ENCODE measurements around the gene LRPAP1. TPM values are rescaled to one million over a fixed set of nuclear protein-coding genes. Genes with fewer than 3 reads are reported as not detected.

LRPAP1 gene, protein sequence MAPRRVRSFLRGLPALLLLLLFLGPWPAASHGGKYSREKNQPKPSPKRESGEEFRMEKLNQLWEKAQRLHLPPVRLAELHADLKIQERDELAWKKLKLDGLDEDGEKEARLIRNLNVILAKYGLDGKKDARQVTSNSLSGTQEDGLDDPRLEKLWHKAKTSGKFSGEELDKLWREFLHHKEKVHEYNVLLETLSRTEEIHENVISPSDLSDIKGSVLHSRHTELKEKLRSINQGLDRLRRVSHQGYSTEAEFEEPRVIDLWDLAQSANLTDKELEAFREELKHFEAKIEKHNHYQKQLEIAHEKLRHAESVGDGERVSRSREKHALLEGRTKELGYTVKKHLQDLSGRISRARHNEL
- 138 and 175 TPM in 2 replicates for total RNA-seq

DNA sequence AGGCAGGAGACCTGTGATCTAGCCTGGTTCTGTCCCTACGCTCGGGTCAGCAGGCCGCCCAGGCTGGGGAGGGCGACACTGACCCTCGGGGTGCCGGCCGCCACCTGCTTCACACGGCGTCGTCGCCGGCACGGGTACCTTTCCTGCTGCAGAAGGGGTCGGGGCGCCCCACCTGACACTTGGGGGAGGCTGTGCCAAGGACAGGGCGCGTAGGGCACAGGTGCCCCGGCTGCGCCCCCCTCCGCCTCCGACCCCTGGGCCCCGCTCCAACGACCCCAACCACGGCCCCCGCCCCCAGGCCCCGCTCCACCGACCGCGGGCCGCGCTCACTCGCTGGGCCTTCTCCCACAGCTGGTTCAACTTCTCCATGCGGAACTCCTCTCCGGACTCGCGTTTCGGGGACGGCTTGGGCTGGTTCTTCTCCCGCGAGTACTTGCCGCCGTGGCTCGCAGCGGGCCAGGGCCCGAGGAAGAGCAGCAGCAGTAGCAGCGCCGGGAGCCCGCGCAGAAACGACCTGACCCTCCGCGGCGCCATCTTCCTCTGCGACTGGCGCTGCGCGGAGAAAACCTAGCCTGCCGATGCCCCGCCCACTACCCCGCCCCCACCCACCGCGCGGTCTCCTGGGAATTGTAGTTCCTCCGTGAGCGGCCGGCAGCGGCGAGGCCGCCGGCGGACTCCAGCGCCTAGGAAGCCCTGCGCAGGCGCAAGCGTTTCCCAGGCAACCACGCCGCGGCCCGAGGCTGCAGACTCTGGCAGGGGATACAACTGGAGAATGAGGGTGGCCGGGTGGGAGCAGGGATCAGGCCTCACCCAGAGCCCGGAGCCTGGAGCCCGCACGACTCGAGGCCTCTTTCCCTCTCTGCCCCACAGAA lies at the start of gene LRPAP1:
LRPAP1 (minus strand) TSS at position 544 of the 872 bp plus-strand sequence; CDS start at position 534, 10 bp downstream.

DNA sequence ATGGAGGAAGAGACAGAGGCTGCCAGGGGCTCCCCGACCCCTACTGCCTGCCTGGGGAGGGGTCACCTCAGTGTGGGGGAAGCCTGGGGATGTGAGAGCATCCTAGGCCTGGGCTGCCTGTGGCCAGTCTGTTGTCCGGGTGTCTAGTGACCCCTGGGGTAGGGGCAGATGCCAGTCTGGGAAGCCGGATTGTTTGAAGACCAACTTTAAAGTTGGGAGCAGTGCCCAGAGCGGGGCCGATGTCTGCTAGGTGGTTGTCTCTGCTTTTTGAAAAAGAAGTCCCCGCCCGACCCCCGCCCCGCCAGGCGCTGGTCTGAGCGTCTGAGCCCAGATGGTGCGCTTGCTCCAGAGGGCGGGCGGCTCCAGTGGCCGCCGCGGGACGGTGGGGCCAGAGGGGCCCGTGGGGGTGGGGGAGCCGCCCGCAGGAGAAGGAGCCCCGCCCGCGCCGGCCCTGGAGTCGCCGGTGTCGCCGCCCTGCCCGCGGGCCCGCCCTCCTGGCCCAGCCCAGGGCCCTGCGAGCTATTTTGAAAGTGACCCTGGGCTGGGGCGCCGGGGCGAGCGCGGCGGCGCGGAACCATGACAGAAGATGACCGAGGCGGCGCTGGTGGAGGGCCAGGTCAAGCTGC lies 69.3 kb downstream of the LRPAP1 start, which contains the start of gene DOK7:
DOK7 (plus strand) TSS at position 517 of the 626 bp plus-strand sequence; CDS start at position 587, 70 bp downstream.

Other genes starting within 250 kb of the LRPAP1 start
- 34.1 and 43.4 TPM in 2 replicates for gene RGS12, start 239.4 kb downstream of the LRPAP1 start, total RNA-seq
- not detected in 2 replicates for gene HGFAC, start 90.5 kb downstream of the LRPAP1 start, total RNA-seq
- gene DOK7, start 69.1 kb downstream of the LRPAP1 start, total RNA-seq: 1.9 and 7.5 TPM in 2 replicates
- 0.70 TPM in 1 of 2 replicates, not detected in the other for gene ADRA2C, start 234.0 kb upstream of the LRPAP1 start, total RNA-seq